IgD-negative memory B cell (primary cell): ENCODE measurements around the gene UBE2E3. TPM values are rescaled to one million over a fixed set of nuclear protein-coding genes. Genes with fewer than 3 reads are reported as not detected.

ENCODE experiments used
- H3K27ac Mint-ChIP-seq, 3 donors: one replicate each; pipeline ENCODE4 v1.8.0; 2020 to 2022; ENCODE audit warnings: mild to moderate bottlenecking in 3 of 3, mixed read lengths in 3 of 3, moderate library complexity in 1 of 3
- H3K27me3 Mint-ChIP-seq: one replicate; pipeline ENCODE4 v1.8.0; 2021; ENCODE audit warnings: mixed read lengths
- H3K36me3 Mint-ChIP-seq: one replicate; pipeline ENCODE4 v1.8.0; 2020; ENCODE audit warnings: mild to moderate bottlenecking, mixed read lengths
- H3K4me1 Mint-ChIP-seq, 3 donors: one replicate each; pipeline ENCODE4 v1.8.0; 2020 to 2022; ENCODE audit warnings: mixed read lengths in 3 of 3, mild to moderate bottlenecking in 1 of 3
- H3K4me3 Mint-ChIP-seq, 4 donors: one replicate each; pipeline ENCODE4 v1.8.0; 2020 to 2022; ENCODE audit warnings: mild to moderate bottlenecking in 4 of 4, mixed read lengths in 4 of 4, moderate library complexity in 3 of 4
- H3K9me3 Mint-ChIP-seq, 3 donors: one replicate each; pipeline ENCODE4 v1.8.0; 2020 to 2021; ENCODE audit warnings: mixed read lengths in 3 of 3, mild to moderate bottlenecking in 1 of 3
- polyA plus RNA-seq: library from polyadenylated mRNA; unstranded; fragments of 300-500 nt; fragmentation: Illumina TruSeq; gene quantifications from one replicate; pipeline ENCODE4 v1.2.3, GENCODE V29; 2021

Gene UBE2E3
- polyA plus RNA-seq, 1 donor from 2014 or later, result 51.6 TPM

- Mint-ChIP-seq H3K27me3 (no peaks in the 10 kb centered on the region), H3K4me1 (peaks cover 10 to 12% (median 12%) of the 10 kb centered on the region in 3 donors), H3K4me3 (no peak overlapping the region), H3K36me3 (peaks cover 9% of the 10 kb centered on the region), H3K9me3 (no peaks in the 10 kb centered on the region), H3K27ac (no peak overlapping the region)
Observed at GRCh38 chr2:180990794-180991193, 10.4 kb downstream of the UBE2E3 start.

GRCh38 chr2:180991361-180991760, 11.0 kb downstream of the UBE2E3 start:
- Mint-ChIP-seq H3K9me3 (no peaks in the 10 kb centered on the region), H3K27ac (no peak overlapping the region), H3K4me3 (no peak overlapping the region), H3K36me3 (peaks cover 9% of the 10 kb centered on the region), H3K4me1 (peaks cover 9 to 10% (median 9%) of the 10 kb centered on the region in 3 donors), H3K27me3 (no peaks in the 10 kb centered on the region)

GRCh38 chr2:180991820-180992219, 11.4 kb downstream of the UBE2E3 start:
- Mint-ChIP-seq H3K9me3 (no peaks in the 10 kb centered on the region), H3K4me3 (no peak overlapping the region), H3K27ac (no peak overlapping the region), H3K36me3 (peaks cover 9% of the 10 kb centered on the region), H3K4me1 (peaks cover 9 to 10% (median 9%) of the 10 kb centered on the region in 3 donors), H3K27me3 (no peaks in the 10 kb centered on the region)

GRCh38 chr2:180992994-180993393, 12.6 kb downstream of the UBE2E3 start:
- Mint-ChIP-seq H3K27ac (no peak overlapping the region), H3K36me3 (peaks cover 9% of the 10 kb centered on the region), H3K27me3 (no peaks in the 10 kb centered on the region), H3K9me3 (no peaks in the 10 kb centered on the region), H3K4me1 (peaks cover 7 to 12% (median 7%) of the 10 kb centered on the region in 3 donors), H3K4me3 (no peak overlapping the region)

- no peaks in the 10 kb centered on the region for H3K9me3 Mint-ChIP-seq
- H3K27ac Mint-ChIP-seq, result no peak overlapping the region
- no peak overlapping the region for H3K4me3 Mint-ChIP-seq
- peaks cover 7 to 16% (median 7%) of the 10 kb centered on the region in 3 donors for H3K4me1 Mint-ChIP-seq
- H3K36me3 Mint-ChIP-seq, result peaks cover 4% of the 10 kb centered on the region
- H3K27me3 Mint-ChIP-seq, result no peaks in the 10 kb centered on the region
Observed at GRCh38 chr2:180999274-180999964, 19.0 kb downstream of the UBE2E3 start.

- Mint-ChIP-seq H3K9me3 (no peaks in the 10 kb centered on the region), H3K27ac (no peak overlapping the region), H3K4me3 (no peak overlapping the region), H3K27me3 (no peaks in the 10 kb centered on the region), H3K4me1 (peaks cover 9 to 26% (median 21%) of the 10 kb centered on the region in 3 donors), H3K36me3 (peaks cover 4% of the 10 kb centered on the region)
Observed at GRCh38 chr2:181004647-181005325, 24.4 kb downstream of the UBE2E3 start.

- H3K27ac Mint-ChIP-seq, result no peak overlapping the region
- H3K9me3 Mint-ChIP-seq, result no peaks in the 10 kb centered on the region
- peaks cover 11 to 29% (median 23%) of the 10 kb centered on the region in 3 donors for H3K4me1 Mint-ChIP-seq
- no peak overlapping the region for H3K4me3 Mint-ChIP-seq
- peaks cover 4% of the 10 kb centered on the region for H3K36me3 Mint-ChIP-seq
- no peaks in the 10 kb centered on the region for H3K27me3 Mint-ChIP-seq
Observed at GRCh38 chr2:181005326-181005655, 24.9 kb downstream of the UBE2E3 start.

- Mint-ChIP-seq H3K27me3 (no peaks in the 10 kb centered on the region), H3K9me3 (no peaks in the 10 kb centered on the region), H3K4me1 (peaks cover 13 to 34% (median 29%) of the 10 kb centered on the region in 3 donors), H3K27ac (peak overlapping the region in 1 of 3 donors; percentile 82), H3K4me3 (no peak overlapping the region), H3K36me3 (peaks cover 4% of the 10 kb centered on the region)
Observed at GRCh38 chr2:181005809-181006208, 25.4 kb downstream of the UBE2E3 start.

GRCh38 chr2:181007086-181007837, 26.9 kb downstream of the UBE2E3 start:
- Mint-ChIP-seq H3K4me1 (peaks cover 15 to 29% (median 26%) of the 10 kb centered on the region in 3 donors), H3K9me3 (no peaks in the 10 kb centered on the region), H3K27ac (no peak overlapping the region), H3K27me3 (no peaks in the 10 kb centered on the region), H3K4me3 (no peak overlapping the region), H3K36me3 (peaks cover 4% of the 10 kb centered on the region)

GRCh38 chr2:181008407-181008806, 28.0 kb downstream of the UBE2E3 start:
- Mint-ChIP-seq H3K9me3 (no peaks in the 10 kb centered on the region), H3K27me3 (no peaks in the 10 kb centered on the region), H3K4me3 (no peak overlapping the region), H3K27ac (no peak overlapping the region), H3K36me3 (peaks cover 6% of the 10 kb centered on the region), H3K4me1 (peaks cover 16 to 33% (median 24%) of the 10 kb centered on the region in 3 donors)

GRCh38 chr2:181021199-181021789, 40.9 kb downstream of the UBE2E3 start:
- H3K9me3 Mint-ChIP-seq, result peaks cover 0 to 2% (median 1%) of the 10 kb centered on the region in 3 donors
- no peak overlapping the region for H3K27ac Mint-ChIP-seq
- H3K4me1 Mint-ChIP-seq, result peaks cover 10 to 23% (median 10%) of the 10 kb centered on the region in 3 donors
- no peaks in the 10 kb centered on the region for H3K36me3 Mint-ChIP-seq
- H3K27me3 Mint-ChIP-seq, result no peaks in the 10 kb centered on the region
- H3K4me3 Mint-ChIP-seq, result no peak overlapping the region

- Mint-ChIP-seq H3K4me1 (peaks cover 8 to 23% (median 10%) of the 10 kb centered on the region in 3 donors), H3K4me3 (no peak overlapping the region), H3K27ac (no peak overlapping the region), H3K9me3 (peaks cover 0 to 2% (median 1%) of the 10 kb centered on the region in 3 donors), H3K36me3 (no peaks in the 10 kb centered on the region), H3K27me3 (no peaks in the 10 kb centered on the region)
Observed at GRCh38 chr2:181022652-181023051, 42.2 kb downstream of the UBE2E3 start.

GRCh38 chr2:181025004-181025403, 44.6 kb downstream of the UBE2E3 start:
- H3K27me3 Mint-ChIP-seq, result no peaks in the 10 kb centered on the region
- H3K4me3 Mint-ChIP-seq, result no peak overlapping the region
- H3K4me1 Mint-ChIP-seq, result peaks cover 4 to 23% (median 5%) of the 10 kb centered on the region in 3 donors
- H3K27ac Mint-ChIP-seq, result no peak overlapping the region
- peaks cover 0 to 2% (median 1%) of the 10 kb centered on the region in 3 donors for H3K9me3 Mint-ChIP-seq
- no peaks in the 10 kb centered on the region for H3K36me3 Mint-ChIP-seq

- Mint-ChIP-seq H3K9me3 (no peaks in the 10 kb centered on the region), H3K27ac (no peak overlapping the region), H3K4me3 (no peak overlapping the region), H3K27me3 (no peaks in the 10 kb centered on the region), H3K36me3 (peaks cover 1% of the 10 kb centered on the region), H3K4me1 (peaks cover 7 to 23% (median 9%) of the 10 kb centered on the region in 3 donors)
Observed at GRCh38 chr2:181036445-181036844, 56.0 kb downstream of the UBE2E3 start.
